CD4-positive, alpha-beta T cell (primary cell): ENCODE measurements around the gene EFTUD2. TPM values are rescaled to one million over a fixed set of nuclear protein-coding genes. Genes with fewer than 3 reads are reported as not detected.

Experiments
- ATAC-seq: fragments of 200-7000 bp; cut with Tn5 transposase; one replicate; pipeline ENCODE4 v1.10.0; 2022; ENCODE audit warnings: mild to moderate bottlenecking; ENCODE audit not compliant: poor library complexity
- CTCF ChIA-PET: fragments of 350-600 bp; sonication (Branson Sonifier 250); formaldehyde crosslinking; loops from one replicate; lab custom pipeline; 2021; ENCODE audit warnings: antibody characterized with exemption, inconsistent platforms; lab: Charles Lee
- POLR2A ChIA-PET: fragments of 350-600 bp; sonication (Branson Sonifier 250); formaldehyde crosslinking; loops from one replicate; lab custom pipeline; 2021; ENCODE audit warnings: antibody characterized with exemption, inconsistent platforms; lab: Charles Lee
- DNase-seq, 14 experiments: peaks; one replicate each; pipeline ENCODE4 v3.0.0-alpha.2; 2013 to 2020; ENCODE audit warnings: mixed read lengths in 2 of 14
- H3K27ac ChIP-seq, 2 donors: one replicate each; pipeline versions ENCODE4 v1.5.1 to v1.7.0; 2013; ENCODE audit warnings: low read length in 2 of 2, low read depth in 1 of 2, mild to moderate bottlenecking in 1 of 2
- H3K27me3 ChIP-seq, 2 experiments: 1 replicate in 1 of 2; 2 replicates in 1 of 2; pipeline versions ENCODE4 v1.6.1 to v1.7.0; 2013; ENCODE audit warnings: low read length in 2 of 2, control low read depth in 1 of 2, mild to moderate bottlenecking in 1 of 2, moderate library complexity in 1 of 2; ENCODE audit not compliant: insufficient read depth in 2 of 2, control insufficient read depth in 1 of 2
- H3K36me3 ChIP-seq: one replicate; pipeline ENCODE4 v1.6.1; 2013; ENCODE audit warnings: low read length, control low read depth; ENCODE audit not compliant: insufficient read depth
- H3K4me1 ChIP-seq: one replicate; pipeline ENCODE4 v1.6.1; 2013; ENCODE audit warnings: low read length, control low read depth; ENCODE audit not compliant: insufficient read depth
- H3K4me3 ChIP-seq: one replicate; pipeline ENCODE4 v1.5.1; 2013; ENCODE audit warnings: mild to moderate bottlenecking, low read length, moderate library complexity
- H3K9me3 ChIP-seq, 2 experiments: 1 replicate in 1 of 2; 2 replicates in 1 of 2; pipeline versions ENCODE4 v1.6.1 to v1.7.0; 2013; ENCODE audit warnings: low read length in 2 of 2, mild to moderate bottlenecking in 2 of 2, control low read depth in 1 of 2, moderate library complexity in 1 of 2; ENCODE audit not compliant: control insufficient read depth in 1 of 2, insufficient read depth in 1 of 2
- H3K27ac Mint-ChIP-seq: one replicate; pipeline ENCODE4 v1.8.0; 2020; ENCODE audit warnings: mixed read lengths
- H3K27me3 Mint-ChIP-seq: one replicate; pipeline ENCODE4 v1.8.0; 2021; ENCODE audit warnings: mixed read lengths
- H3K36me3 Mint-ChIP-seq: one replicate; pipeline ENCODE4 v1.8.0; 2021; ENCODE audit warnings: low read depth, mixed read lengths
- H3K4me1 Mint-ChIP-seq: one replicate; pipeline ENCODE4 v1.8.0; 2021; ENCODE audit warnings: low read depth, mixed read lengths
- H3K4me3 Mint-ChIP-seq: one replicate; pipeline ENCODE4 v1.8.0; 2020; ENCODE audit warnings: mild to moderate bottlenecking, mixed read lengths
- H3K9me3 Mint-ChIP-seq: one replicate; pipeline ENCODE4 v1.8.0; 2020; ENCODE audit warnings: mixed read lengths
- intact Hi-C, 2 experiments: fragments of 100-400 bp; cut with DNase I in 1 of 2; cut with micrococcal nuclease in 1 of 2; formaldehyde crosslinking; loops; one replicate each; pipeline versions ENCODE4 v1.15.1 to v1.9.0; 2023 to 2025; cut with DNase I, micrococcal nuclease
- total RNA-seq, 174 experiments: library from RNA in 2 of 174; stranded (reverse) in 2 of 174; gene quantifications; one replicate each; pipeline ENCODE4 v1.2.3 and lab custom pipeline; 2021 to 2026
- TF ChIP-seq, protein P1 (sequence below): fragments of 200-600 bp; IDR thresholded peaks from one replicate; pipeline ENCODE4 v1.8.0; 2022; ENCODE audit warnings: antibody characterized with exemption, mild to moderate bottlenecking

EFTUD2 gene
- total RNA-seq, 2 experiments from 2014 or later: 105 to 112 TPM

GRCh38 chr17:44940317-44940716 lies 41.1 kb upstream of the EFTUD2 start:
- no peaks in the 10 kb centered on the region for H3K36me3 Mint-ChIP-seq
- H3K4me1 Mint-ChIP-seq: no peaks in the 10 kb centered on the region
- ATAC-seq (no peak), DNase-seq (no peak)
- Histone ChIP-seq H3K4me1 (peaks cover 3% of the 10 kb centered on the region), H3K36me3 (no peaks in the 10 kb centered on the region), H3K27me3 (no peaks in the 10 kb centered on the region), H3K9me3 (no peaks in the 10 kb centered on the region), H3K27ac (no peak overlapping the region), H3K4me3 (no peak overlapping the region)
- ChIA-PET POLR2A (no interaction called here), CTCF (no interaction called here)
- H3K27me3 Mint-ChIP-seq: no peaks in the 10 kb centered on the region
- intact Hi-C loops: no loop called here
- H3K27ac Mint-ChIP-seq: no peak overlapping the region
- TF ChIP-seq, protein P1, sequence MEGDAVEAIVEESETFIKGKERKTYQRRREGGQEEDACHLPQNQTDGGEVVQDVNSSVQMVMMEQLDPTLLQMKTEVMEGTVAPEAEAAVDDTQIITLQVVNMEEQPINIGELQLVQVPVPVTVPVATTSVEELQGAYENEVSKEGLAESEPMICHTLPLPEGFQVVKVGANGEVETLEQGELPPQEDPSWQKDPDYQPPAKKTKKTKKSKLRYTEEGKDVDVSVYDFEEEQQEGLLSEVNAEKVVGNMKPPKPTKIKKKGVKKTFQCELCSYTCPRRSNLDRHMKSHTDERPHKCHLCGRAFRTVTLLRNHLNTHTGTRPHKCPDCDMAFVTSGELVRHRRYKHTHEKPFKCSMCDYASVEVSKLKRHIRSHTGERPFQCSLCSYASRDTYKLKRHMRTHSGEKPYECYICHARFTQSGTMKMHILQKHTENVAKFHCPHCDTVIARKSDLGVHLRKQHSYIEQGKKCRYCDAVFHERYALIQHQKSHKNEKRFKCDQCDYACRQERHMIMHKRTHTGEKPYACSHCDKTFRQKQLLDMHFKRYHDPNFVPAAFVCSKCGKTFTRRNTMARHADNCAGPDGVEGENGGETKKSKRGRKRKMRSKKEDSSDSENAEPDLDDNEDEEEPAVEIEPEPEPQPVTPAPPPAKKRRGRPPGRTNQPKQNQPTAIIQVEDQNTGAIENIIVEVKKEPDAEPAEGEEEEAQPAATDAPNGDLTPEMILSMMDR: no peak
- peaks cover 2% of the 10 kb centered on the region for H3K9me3 Mint-ChIP-seq
- no peak overlapping the region for H3K4me3 Mint-ChIP-seq

DNA sequence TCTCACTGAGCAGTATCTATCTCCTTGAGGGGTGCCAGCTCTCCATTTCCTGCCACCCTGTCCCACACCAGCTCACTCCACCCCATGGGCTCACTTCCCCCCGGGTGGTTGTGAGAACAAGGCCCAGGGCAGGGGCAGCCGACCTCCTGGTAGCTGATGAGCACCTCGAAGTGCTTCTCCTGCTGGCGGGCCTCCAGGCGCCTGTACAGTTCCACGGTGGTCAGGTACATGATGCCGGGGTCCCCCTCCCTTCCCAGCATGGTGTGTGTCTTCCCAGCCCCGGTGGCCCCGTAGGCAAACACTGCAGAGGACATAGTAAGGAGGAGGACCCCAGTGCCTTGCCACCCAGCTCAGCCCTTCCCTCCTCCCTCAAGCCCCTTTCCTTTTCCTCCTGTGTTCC lies 35.9 kb upstream of the EFTUD2 start:
- POLR2A ChIA-PET: no interaction called here
- no peaks in the 10 kb centered on the region for H3K36me3 Mint-ChIP-seq
- Histone ChIP-seq H3K36me3 (no peaks in the 10 kb centered on the region), H3K27me3 (no peaks in the 10 kb centered on the region), H3K4me1 (no peaks in the 10 kb centered on the region), H3K27ac (no peak overlapping the region), H3K4me3 (no peak overlapping the region), H3K9me3 (no peaks in the 10 kb centered on the region)
- H3K4me3 Mint-ChIP-seq: no peak overlapping the region
- no peak overlapping the region for H3K27ac Mint-ChIP-seq
- no peaks in the 10 kb centered on the region for H3K4me1 Mint-ChIP-seq
- TF ChIP-seq, protein P1: no peak
- peaks cover 2% of the 10 kb centered on the region for H3K9me3 Mint-ChIP-seq
- CTCF ChIA-PET: interaction anchor here (0.5 kb wide), 1 partner anchor 18 kb away, joined by 3 read pairs; no protein-coding TSS in a partner anchor
- intact Hi-C loops: no loop called here
- no peaks in the 10 kb centered on the region for H3K27me3 Mint-ChIP-seq
- no peak for ATAC-seq
- peak in 1 of 14 experiments; percentile 8 for DNase-seq

DNA sequence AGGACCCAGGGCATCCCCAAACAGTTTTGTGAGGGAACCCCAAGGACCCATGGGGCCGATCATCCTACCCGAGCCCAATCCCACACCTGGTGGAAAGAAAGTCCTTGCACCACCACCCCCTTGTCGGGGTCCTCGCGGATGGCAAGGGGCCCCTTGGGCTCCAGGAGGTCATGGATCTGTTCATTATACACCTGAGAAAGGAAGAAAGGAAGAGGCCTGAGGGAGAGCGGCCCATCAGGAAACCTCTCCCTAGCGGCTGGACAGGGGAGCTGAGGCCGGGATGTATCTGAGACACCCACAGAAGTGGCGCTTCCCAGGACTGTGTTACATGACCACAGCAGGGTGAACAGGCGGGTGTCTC lies 35.5 kb upstream of the EFTUD2 start:
- Histone ChIP-seq H3K36me3 (no peaks in the 10 kb centered on the region), H3K27me3 (no peaks in the 10 kb centered on the region), H3K27ac (no peak overlapping the region), H3K4me1 (no peaks in the 10 kb centered on the region), H3K9me3 (no peaks in the 10 kb centered on the region), H3K4me3 (no peak overlapping the region)
- H3K36me3 Mint-ChIP-seq: no peaks in the 10 kb centered on the region
- intact Hi-C loops: no loop called here
- ATAC-seq (no peak), DNase-seq (peak in 1 of 14 experiments; percentile 3)
- no peak overlapping the region for H3K4me3 Mint-ChIP-seq
- ChIA-PET POLR2A (no interaction called here), CTCF (no interaction called here)
- TF ChIP-seq, protein P1: no peak
- H3K27ac Mint-ChIP-seq: no peak overlapping the region
- H3K9me3 Mint-ChIP-seq: peaks cover 2% of the 10 kb centered on the region
- no peaks in the 10 kb centered on the region for H3K27me3 Mint-ChIP-seq
- no peaks in the 10 kb centered on the region for H3K4me1 Mint-ChIP-seq
